ENCODE measurements around the gene MRPL22.

GRCh38 chr5:154962494-154962893, 21.6 kb downstream of the MRPL22 start:
- TF ChIP-seq PATZ1 (CRISPR knock-in tag; IDR thresholded peaks at IDR 0.05; ENCODE audit: borderline replicate concordance) (no peak), ZNF70 (CRISPR knock-in tag; IDR thresholded peaks at IDR 0.05) (no peak), ZFP3 (CRISPR knock-in tag; IDR thresholded peaks at IDR 0.05) (no peak), BACH2 (CRISPR knock-in tag; IDR thresholded peaks at IDR 0.05; ENCODE audit: borderline replicate concordance) (no peak), TSHZ2 (CRISPR knock-in tag; IDR thresholded peaks at IDR 0.05) (no peak), ESRRG (CRISPR knock-in tag; IDR thresholded peaks at IDR 0.05) (no peak), RARB (CRISPR knock-in tag; IDR thresholded peaks at IDR 0.05) (no peak)

Data from SK-N-SH treated with all-trans-retinoic acid at 6 μM for 48 hours (cell line).